ENCODE measurements around the gene CUX1.
A peak's percentile ranks its signal among the peaks of the same experiment; 100 is the strongest.

Gene CUX1

GRCh38 chr7:102302025-102302424 is 484.6 kb downstream of the CUX1 start:
- Histone ChIP-seq H4K20me1 (ENCODE audit: control insufficient read depth, insufficient read depth, low read depth, low read length) (peaks cover 8% of the 10 kb centered on the region; the same call in 1 of the 2 replicates), H3K9me2 (replicated peaks; ENCODE audit: control insufficient read depth, low read length) (no peaks in the 10 kb centered on the region), H3K27ac (ENCODE audit: low read depth, low read length) (peak overlapping the region; percentile 94), H3K79me2 (ENCODE audit: control insufficient read depth, low read length) (peaks cover 79% of the 10 kb centered on the region), H3K9me3 (ENCODE audit: control insufficient read depth, insufficient read depth, low read length) (no peaks in the 10 kb centered on the region), H3K36me3 (ENCODE audit: control insufficient read depth, low read length) (peaks cover 69% of the 10 kb centered on the region), H3F3A (ENCODE audit: control insufficient read depth, insufficient read depth) (peaks cover 37% of the 10 kb centered on the region), H3K4me2 (ENCODE audit: low read length) (peak overlapping the region; percentile 96), H3K27me3 (ENCODE audit: control insufficient read depth, low read length) (no peaks in the 10 kb centered on the region), H3K4me3 (ENCODE audit: low read length) (0 out of 2 replicates have a peak overlapping the region, but pooled peaks have one; percentile 52), H3K4me1 (ENCODE audit: control insufficient read depth, low read length) (peaks cover 74% of the 10 kb centered on the region)
- TF ChIP-seq CTCF (IDR thresholded peaks at IDR 0.05; ENCODE audit: low read depth, low read length, poor library complexity, severe bottlenecking) (no peak), EZH2phosphoT487 (IDR thresholded peaks at IDR 0.05; ENCODE audit: borderline replicate concordance, low read length) (no peak)

- Histone ChIP-seq H3K4me2 (ENCODE audit: low read length) (peak overlapping the region; percentile 96), H3K27ac (ENCODE audit: low read depth, low read length) (peak overlapping the region; percentile 94), H3K9me2 (replicated peaks; ENCODE audit: control insufficient read depth, low read length) (no peaks in the 10 kb centered on the region), H3K36me3 (ENCODE audit: control insufficient read depth, low read length) (peaks cover 73% of the 10 kb centered on the region), H3K27me3 (ENCODE audit: control insufficient read depth, low read length) (no peaks in the 10 kb centered on the region), H3F3A (ENCODE audit: control insufficient read depth, insufficient read depth) (peaks cover 32% of the 10 kb centered on the region), H4K20me1 (ENCODE audit: control insufficient read depth, insufficient read depth, low read depth, low read length) (no peaks in the 10 kb centered on the region), H3K9me3 (ENCODE audit: control insufficient read depth, insufficient read depth, low read length) (no peaks in the 10 kb centered on the region), H3K79me2 (ENCODE audit: control insufficient read depth, low read length) (peaks cover 80% of the 10 kb centered on the region), H3K4me3 (ENCODE audit: low read length) (peak overlapping the region; percentile 52), H3K4me1 (ENCODE audit: control insufficient read depth, low read length) (peaks cover 79% of the 10 kb centered on the region)
- no peak for TF ChIP-seq EZH2phosphoT487 (IDR thresholded peaks at IDR 0.05; ENCODE audit: borderline replicate concordance, low read length)
- TF ChIP-seq CTCF (IDR thresholded peaks at IDR 0.05; ENCODE audit: low read depth, low read length, poor library complexity, severe bottlenecking): no peak
These were observed 486.4 kb downstream of the CUX1 start for GRCh38 chr7:102303669-102304422.

- Histone ChIP-seq H3K9me2 (replicated peaks; ENCODE audit: control insufficient read depth, low read length) (no peaks in the 10 kb centered on the region), H3K27me3 (ENCODE audit: control insufficient read depth, low read length) (no peaks in the 10 kb centered on the region), H3K4me3 (ENCODE audit: low read length) (peak overlapping the region; percentile 52), H3K4me1 (ENCODE audit: control insufficient read depth, low read length) (peaks cover 84% of the 10 kb centered on the region), H3K4me2 (ENCODE audit: low read length) (peak overlapping the region; percentile 96), H3F3A (ENCODE audit: control insufficient read depth, insufficient read depth) (peaks cover 32% of the 10 kb centered on the region), H3K27ac (ENCODE audit: low read depth, low read length) (peak overlapping the region; percentile 94), H4K20me1 (ENCODE audit: control insufficient read depth, insufficient read depth, low read depth, low read length) (no peaks in the 10 kb centered on the region), H3K36me3 (ENCODE audit: control insufficient read depth, low read length) (peaks cover 77% of the 10 kb centered on the region), H3K9me3 (ENCODE audit: control insufficient read depth, insufficient read depth, low read length) (no peaks in the 10 kb centered on the region), H3K79me2 (ENCODE audit: control insufficient read depth, low read length) (peaks cover 78% of the 10 kb centered on the region)
- TF ChIP-seq EZH2phosphoT487 (IDR thresholded peaks at IDR 0.05; ENCODE audit: borderline replicate concordance, low read length) (no peak), CTCF (IDR thresholded peaks at IDR 0.05; ENCODE audit: low read depth, low read length, poor library complexity, severe bottlenecking) (no peak)
These were observed 487.2 kb downstream of the CUX1 start for GRCh38 chr7:102304668-102305067.
